Choroid plexus epithelial cell (primary cell): Measurements from ENCODE around the gene TAS2R60.

ENCODE experiments used
- DNase-seq: peaks from one replicate; pipeline ENCODE4 v3.0.0-alpha.2; 2010; ENCODE audit warnings: low read depth
- H3K4me3 ChIP-seq: 2 replicates; pipeline ENCODE4 v1.5.1; 2011; ENCODE audit warnings: low read depth, mild to moderate bottlenecking, control low read depth, low read length, moderate library complexity
- TF ChIP-seq, protein P1 (sequence below): conservative IDR thresholded peaks from 2 replicates; pipeline ENCODE4 v1.5.1; 2011; ENCODE audit warnings: low read depth, mild to moderate bottlenecking, control low read depth, inconsistent platforms, low read length, moderate library complexity

Gene TAS2R60

DNA sequence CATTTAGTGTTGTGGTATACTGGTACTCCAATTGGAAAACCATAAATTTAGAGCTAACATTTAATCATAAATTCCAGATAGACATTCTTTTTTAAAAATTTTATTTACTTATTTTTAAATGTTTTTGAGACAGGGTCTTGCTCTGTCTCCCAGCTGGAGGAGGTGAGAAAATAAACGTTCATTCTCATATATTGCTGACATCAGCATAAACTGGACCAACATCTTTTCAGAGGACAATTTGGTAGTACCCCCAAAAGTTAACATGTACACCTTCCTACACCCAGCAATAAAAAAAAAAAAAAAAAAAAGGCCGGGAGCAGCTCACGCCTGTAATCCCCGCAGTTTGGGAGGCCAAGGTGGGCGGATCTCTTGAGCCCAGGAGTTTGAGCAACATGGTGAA lies 5.2 kb downstream of the TAS2R60 start:
- TF ChIP-seq, protein P1, sequence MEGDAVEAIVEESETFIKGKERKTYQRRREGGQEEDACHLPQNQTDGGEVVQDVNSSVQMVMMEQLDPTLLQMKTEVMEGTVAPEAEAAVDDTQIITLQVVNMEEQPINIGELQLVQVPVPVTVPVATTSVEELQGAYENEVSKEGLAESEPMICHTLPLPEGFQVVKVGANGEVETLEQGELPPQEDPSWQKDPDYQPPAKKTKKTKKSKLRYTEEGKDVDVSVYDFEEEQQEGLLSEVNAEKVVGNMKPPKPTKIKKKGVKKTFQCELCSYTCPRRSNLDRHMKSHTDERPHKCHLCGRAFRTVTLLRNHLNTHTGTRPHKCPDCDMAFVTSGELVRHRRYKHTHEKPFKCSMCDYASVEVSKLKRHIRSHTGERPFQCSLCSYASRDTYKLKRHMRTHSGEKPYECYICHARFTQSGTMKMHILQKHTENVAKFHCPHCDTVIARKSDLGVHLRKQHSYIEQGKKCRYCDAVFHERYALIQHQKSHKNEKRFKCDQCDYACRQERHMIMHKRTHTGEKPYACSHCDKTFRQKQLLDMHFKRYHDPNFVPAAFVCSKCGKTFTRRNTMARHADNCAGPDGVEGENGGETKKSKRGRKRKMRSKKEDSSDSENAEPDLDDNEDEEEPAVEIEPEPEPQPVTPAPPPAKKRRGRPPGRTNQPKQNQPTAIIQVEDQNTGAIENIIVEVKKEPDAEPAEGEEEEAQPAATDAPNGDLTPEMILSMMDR = no peak
- H3K4me3 ChIP-seq = no peak overlapping the region
- no peak for DNase-seq

- no peak overlapping the region for H3K4me3 ChIP-seq
- DNase-seq = no peak
- TF ChIP-seq, protein P1 = no peak
Measured at GRCh38 chr7:143449793-143450192, 6.5 kb downstream of the TAS2R60 start.

DNA sequence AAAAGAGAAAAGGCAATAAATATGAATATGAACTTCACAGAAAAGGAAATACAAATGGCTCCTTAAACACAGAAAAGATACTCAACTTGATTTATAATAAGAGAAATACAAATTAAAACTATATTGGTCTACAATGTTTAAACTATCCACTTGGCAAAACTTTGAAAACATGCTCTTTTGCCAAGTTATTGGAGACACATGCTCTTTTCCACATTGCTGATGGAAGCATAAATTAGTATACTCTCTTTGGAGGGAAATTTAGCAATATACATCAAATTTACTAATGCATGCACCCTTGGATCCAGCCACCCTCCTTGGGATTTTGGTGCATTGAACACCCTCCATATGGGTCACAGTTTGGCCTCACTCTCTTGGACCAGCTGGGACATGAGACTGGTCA lies 7.9 kb downstream of the TAS2R60 start:
- H3K4me3 ChIP-seq = no peak overlapping the region
- TF ChIP-seq, protein P1 = no peak
- no peak for DNase-seq

- H3K4me3 ChIP-seq = no peak overlapping the region
- TF ChIP-seq, protein P1 = no peak
- DNase-seq = no peak
Measured at GRCh38 chr7:143451746-143452145, 8.5 kb downstream of the TAS2R60 start.

GRCh38 chr7:143452495-143452894 lies 9.2 kb downstream of the TAS2R60 start:
- DNase-seq = peak; percentile 16
- H3K4me3 ChIP-seq = no peak overlapping the region
- TF ChIP-seq, protein P1 = no peak

- TF ChIP-seq, protein P1 = no peak
- no peak overlapping the region for H3K4me3 ChIP-seq
- no peak for DNase-seq
Measured at GRCh38 chr7:143454091-143454680, 10.9 kb downstream of the TAS2R60 start.

DNA sequence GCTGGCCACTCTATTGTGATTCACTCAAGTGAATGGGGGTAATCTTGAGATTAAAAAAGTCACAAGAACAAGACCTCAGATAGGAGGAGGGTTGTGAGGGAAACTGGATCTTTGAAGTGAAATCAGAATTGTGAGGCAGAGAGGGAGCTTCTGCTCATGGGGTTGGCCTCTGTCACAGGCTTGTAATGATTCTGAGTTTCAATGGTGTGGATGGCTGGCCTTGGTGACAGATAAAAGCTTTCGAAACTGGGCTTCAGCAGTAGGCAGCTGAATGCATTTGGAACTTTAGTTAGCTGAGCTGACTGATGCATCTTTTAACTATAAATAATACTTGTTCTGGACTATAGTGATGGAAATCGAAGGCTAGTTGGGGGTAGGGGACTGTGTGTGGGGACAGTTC lies 12.2 kb downstream of the TAS2R60 start:
- no peak overlapping the region for H3K4me3 ChIP-seq
- TF ChIP-seq, protein P1 = no peak
- DNase-seq = no peak
